Measurements from ENCODE around the gene MPZ.

Gene MPZ

GRCh38 chr1:161307892-161308638 lies 1.7 kb downstream of the MPZ start:
- ATAC-seq: no peak
- TF ChIP-seq ZFP3 (CRISPR knock-in tag; IDR thresholded peaks at IDR 0.05): no peak
- TF ChIP-seq ZFP30 (CRISPR knock-in tag; IDR thresholded peaks at IDR 0.05): no peak
- no peak for TF ChIP-seq ZC3H10 (CRISPR knock-in tag; IDR thresholded peaks at IDR 0.05)
- TF ChIP-seq CSRNP3 (CRISPR knock-in tag; IDR thresholded peaks at IDR 0.05): no peak
- TF ChIP-seq TCF4 (CRISPR knock-in tag; IDR thresholded peaks at IDR 0.05; ENCODE audit: borderline replicate concordance): no peak
- no peak for TF ChIP-seq ARNTL (CRISPR knock-in tag; IDR thresholded peaks at IDR 0.05; ENCODE audit: borderline replicate concordance, low read depth)
- TF ChIP-seq ESRRG (CRISPR knock-in tag; IDR thresholded peaks at IDR 0.05): no peak
- no peak for TF ChIP-seq SNAI2 (CRISPR knock-in tag; IDR thresholded peaks at IDR 0.05)
- TF ChIP-seq OSR1 (CRISPR knock-in tag; IDR thresholded peaks at IDR 0.05): no peak
- TF ChIP-seq BACH2 (CRISPR knock-in tag; IDR thresholded peaks at IDR 0.05; ENCODE audit: borderline replicate concordance): no peak
- TF ChIP-seq CSDC2 (CRISPR knock-in tag; IDR thresholded peaks at IDR 0.05): no peak
- TF ChIP-seq GLIS3 (CRISPR knock-in tag; IDR thresholded peaks at IDR 0.05): no peak
- no peak for TF ChIP-seq PATZ1 (CRISPR knock-in tag; IDR thresholded peaks at IDR 0.05; ENCODE audit: borderline replicate concordance)
- TF ChIP-seq ZNF70 (CRISPR knock-in tag; IDR thresholded peaks at IDR 0.05): no peak
- no peak for TF ChIP-seq POU6F1 (CRISPR knock-in tag; IDR thresholded peaks at IDR 0.05; ENCODE audit: borderline replicate concordance, low read depth)
- TF ChIP-seq PPARA (CRISPR knock-in tag; IDR thresholded peaks at IDR 0.05; ENCODE audit: borderline replicate concordance): no peak
- TF ChIP-seq RARB (CRISPR knock-in tag; IDR thresholded peaks at IDR 0.05): no peak
- TF ChIP-seq ISL1 (CRISPR knock-in tag; IDR thresholded peaks at IDR 0.05): no peak
- no peak for TF ChIP-seq TOX (CRISPR knock-in tag; IDR thresholded peaks at IDR 0.05; ENCODE audit: borderline replicate concordance)

GRCh38 chr1:161307230-161307768 lies 2.5 kb downstream of the MPZ start:
- no peak for TF ChIP-seq ZFP30 (CRISPR knock-in tag; IDR thresholded peaks at IDR 0.05)
- TF ChIP-seq ZC3H10 (CRISPR knock-in tag; IDR thresholded peaks at IDR 0.05): no peak
- no peak for TF ChIP-seq SNAI2 (CRISPR knock-in tag; IDR thresholded peaks at IDR 0.05)
- TF ChIP-seq ZNF565 (CRISPR knock-in tag; conservative IDR thresholded peaks at IDR 0.05; ENCODE audit: low read depth): no peak
- no peak for ATAC-seq

- TF ChIP-seq GLIS3 (CRISPR knock-in tag; IDR thresholded peaks at IDR 0.05): no peak
- TF ChIP-seq ESRRG (CRISPR knock-in tag; IDR thresholded peaks at IDR 0.05): no peak
- TF ChIP-seq RARB (CRISPR knock-in tag; IDR thresholded peaks at IDR 0.05): no peak
- TF ChIP-seq ISL1 (CRISPR knock-in tag; IDR thresholded peaks at IDR 0.05): no peak
- TF ChIP-seq ZNF565 (CRISPR knock-in tag; conservative IDR thresholded peaks at IDR 0.05; ENCODE audit: low read depth): no peak
- no peak for TF ChIP-seq TOX (CRISPR knock-in tag; IDR thresholded peaks at IDR 0.05; ENCODE audit: borderline replicate concordance)
- TF ChIP-seq PATZ1 (CRISPR knock-in tag; IDR thresholded peaks at IDR 0.05; ENCODE audit: borderline replicate concordance): no peak
- peak; percentile 86 for ATAC-seq
Measured at GRCh38 chr1:161305867-161306519, 3.8 kb downstream of the MPZ start.

Data from SK-N-SH treated with all-trans-retinoic acid at 6 μM for 48 hours (cell line).